Measurements from ENCODE around the gene AOX1.
"Not testable (repeated sequence)": the region's sequence is repeated elsewhere in the genome, so short reads cannot be mapped to it uniquely, and the experiment has no call there.

Gene AOX1

DNA sequence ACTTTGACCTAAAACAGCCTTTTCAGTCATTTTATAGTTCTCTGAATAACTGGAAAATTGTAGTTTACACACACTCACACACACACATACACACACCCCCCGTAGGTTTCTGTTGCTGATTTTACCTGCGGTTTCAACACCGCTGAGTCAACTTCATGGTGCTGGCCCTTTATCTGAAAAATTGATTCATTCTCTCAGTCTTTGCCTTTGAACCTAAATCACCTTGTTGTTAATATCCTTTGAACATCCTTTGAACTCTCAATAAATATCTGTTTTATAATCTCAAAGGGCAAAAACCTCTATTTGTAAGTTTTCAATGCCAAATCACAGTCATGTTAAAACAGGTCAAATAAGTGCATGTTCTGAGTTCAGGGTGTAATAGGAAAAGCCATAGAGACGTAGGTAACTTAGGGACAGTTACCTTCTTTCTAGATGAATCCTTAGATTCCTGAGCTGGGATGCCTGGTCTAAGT, 116.9 kb downstream of the AOX1 start:
- DNase-seq (ENCODE audit: low spot score) = no peak

DNA sequence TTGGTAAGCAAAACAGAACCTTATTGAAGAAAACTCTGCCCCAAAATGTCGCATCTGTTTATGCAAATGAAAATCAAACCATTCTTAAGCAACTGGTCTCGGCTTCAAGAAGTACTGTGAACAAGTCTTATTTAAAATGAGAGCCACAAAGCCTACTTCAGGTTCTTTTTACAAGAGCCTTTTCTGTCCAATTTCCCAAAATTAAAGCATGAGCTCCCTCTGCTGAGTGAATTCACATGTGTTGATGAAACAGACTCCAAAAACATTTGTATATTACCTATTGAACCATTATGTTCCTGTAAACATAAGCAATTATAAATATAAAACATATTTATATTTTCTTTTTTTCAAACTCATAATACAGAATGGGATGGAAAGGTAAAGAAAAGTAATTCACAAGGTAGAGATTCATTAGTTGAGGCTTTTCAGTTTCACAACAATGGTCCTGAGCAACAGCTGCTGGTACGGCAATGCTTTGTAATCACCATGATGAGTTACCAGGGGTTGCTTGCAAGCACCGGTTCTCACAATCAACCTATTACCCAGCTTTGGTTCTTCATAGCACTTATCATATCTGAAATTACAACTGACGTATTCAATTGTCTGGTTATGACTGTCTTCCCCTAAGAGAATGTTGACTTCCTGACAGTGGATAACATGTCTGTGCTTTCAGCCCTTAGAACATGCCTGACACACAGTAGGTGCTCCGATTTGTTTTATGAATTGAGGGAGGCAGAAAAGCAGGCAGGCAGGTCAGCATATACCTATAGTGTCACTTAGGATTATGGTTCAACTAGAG, 117.5 kb downstream of the AOX1 start:
- peak; percentile 24 for DNase-seq (ENCODE audit: low spot score)

DNA sequence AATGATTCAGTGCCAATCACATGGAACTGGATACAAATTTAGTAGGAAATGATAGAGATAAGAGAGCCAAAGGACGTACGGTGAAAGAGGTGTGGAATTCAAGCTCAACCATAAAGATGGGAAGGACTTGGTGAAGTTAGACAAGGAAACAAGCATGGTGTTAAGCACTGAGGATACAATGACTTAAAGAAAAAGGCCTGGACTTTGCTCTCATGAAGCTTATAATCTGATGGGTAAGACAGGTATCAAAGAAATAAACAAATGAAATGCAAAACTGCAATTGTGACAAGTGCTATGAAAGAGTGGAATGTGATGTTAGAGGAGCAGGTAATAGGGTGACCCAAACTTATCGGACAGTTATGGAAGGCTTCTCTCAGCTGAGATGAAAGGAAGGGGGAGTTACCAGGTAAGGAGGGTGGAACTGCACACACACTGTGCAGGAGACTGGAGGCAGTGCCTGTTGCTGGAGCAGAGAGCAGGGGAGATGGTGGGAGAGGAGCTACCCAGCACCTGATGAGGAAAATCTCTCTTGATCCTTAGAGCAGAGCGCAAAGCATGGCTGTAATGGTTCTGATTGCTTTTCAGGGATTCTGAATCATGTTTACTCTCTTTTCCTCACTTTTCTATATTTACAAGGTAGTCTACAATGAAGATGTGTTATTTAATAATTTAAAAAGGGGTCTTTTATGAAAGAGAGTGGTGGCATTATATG, 118.3 kb downstream of the AOX1 start:
- no peak for DNase-seq (ENCODE audit: low spot score)

DNA sequence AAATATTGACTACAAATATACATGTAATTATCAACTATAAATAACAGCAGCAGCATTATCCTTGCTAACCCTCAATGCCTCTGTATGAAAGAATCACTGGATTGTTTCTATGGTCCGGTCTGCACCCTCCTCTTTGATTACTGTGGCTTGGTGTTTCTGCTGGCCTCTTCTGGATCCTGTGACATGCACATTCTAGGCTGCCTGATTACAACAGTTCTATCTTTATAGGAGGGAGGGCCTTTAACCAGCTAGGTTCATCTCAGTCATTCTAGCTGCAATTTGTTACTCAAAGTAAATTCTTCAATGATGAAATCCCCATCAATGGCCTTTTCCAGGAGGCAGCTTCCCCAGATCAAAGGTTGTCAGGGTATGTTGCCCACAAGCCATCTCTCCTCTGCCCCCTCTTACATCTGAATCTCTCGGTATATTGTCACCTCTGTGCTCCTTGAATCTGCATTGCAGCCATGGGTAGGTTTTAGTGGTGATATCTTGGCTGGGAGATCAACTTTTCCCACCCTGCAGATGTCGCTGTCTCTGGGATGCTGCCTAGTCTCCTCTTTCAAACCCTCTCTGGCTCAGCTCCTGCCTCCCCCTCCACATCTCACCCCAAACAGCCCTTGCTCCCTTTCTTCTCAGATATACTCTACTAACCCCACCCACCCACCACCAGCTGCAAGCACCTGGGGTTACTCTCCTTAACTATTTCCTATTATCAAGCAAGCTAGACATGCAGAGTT, 119.7 kb downstream of the AOX1 start:
- no peak for DNase-seq (ENCODE audit: low spot score)

DNA sequence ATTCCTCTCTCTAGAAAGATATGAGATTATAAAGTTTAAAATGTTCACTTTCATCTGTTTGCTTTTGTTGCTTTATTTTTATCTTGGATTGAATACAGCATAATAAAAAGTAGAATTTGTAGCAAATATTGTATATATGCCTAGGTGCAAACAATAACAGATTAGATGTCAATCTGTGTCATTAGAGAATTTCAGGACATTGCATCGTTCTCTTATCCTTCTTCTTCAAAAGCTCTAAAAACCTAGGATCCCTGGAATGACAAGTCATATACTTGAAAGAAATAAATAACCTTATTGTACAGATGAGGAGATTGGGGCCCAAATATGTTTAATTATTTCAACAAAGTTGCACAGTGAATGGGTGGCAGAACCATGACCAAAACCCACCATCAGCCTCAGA, 123.1 kb downstream of the AOX1 start:
- DNase-seq (ENCODE audit: low spot score) = no peak

DNA sequence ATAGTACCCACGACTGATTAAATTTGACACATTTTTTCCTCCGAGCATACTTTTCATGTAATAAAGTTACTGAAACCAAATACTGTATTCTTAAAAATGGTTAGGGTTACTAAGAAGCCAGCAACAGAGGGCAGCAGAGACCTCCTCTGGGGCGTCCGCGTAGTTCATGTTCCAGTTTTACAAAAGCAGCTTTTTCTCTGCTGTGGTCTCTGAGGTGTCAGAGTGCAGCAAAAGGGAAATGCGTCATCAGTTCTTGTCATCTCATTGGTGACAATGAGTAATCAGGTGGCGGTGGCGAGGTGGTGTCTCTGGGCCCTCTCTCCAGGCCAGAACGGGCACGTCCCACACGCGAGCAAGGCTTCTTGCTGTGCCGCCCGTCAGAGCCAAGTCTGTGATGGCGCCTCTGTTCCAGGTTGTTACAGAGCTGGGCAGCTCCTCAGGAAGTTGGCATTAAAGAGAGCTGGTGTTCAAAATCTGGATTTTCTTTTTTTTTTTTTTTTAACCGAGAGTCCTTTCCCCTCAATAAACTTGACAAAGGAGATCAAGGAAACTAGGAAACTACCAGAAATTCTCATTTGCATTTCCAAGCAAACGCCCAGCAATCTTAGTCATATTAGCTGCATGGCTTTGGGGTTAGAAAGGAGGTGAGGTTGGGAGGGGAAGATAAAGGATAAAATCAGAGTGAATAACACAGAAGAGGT, 127.3 kb downstream of the AOX1 start:
- peak; percentile 66 for DNase-seq (ENCODE audit: low spot score)

DNA sequence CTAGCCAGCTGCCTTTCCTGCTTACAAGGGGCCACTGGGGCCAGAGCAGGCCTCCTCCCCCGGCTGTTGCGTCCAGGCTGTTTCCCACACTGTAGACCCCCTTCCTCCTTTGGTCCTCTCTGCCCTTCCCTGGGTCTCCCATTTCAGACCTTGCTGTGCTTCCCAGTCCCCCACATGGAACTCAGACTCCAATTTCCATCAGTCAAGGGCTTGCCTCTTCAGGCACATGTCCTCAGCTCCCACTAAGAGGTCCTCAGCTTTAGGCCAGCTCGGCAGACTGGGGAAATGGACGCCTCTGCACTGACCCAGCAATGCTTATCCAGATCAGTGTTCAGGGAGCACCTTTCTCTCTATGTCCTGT, 127.9 kb downstream of the AOX1 start:
- no peak for DNase-seq (ENCODE audit: low spot score)

DNA sequence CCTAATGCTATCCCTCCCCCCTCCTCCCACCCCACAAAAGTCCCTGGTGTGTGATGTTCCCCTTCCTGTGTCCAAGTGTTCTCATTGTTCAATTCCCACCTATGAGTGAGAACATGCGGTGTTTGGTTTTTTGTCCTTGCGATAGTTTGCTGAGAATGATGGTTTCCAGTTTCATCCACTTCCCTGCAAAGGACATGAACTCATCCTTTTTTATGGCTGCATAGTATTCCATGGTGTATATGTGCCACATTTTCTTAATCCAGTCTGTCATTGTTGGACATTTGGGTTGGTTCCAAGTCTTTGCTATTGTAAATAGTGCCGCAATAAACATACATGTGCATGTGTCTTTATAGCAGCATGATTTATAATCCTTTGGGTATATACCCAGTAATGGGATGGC, 129.2 kb downstream of the AOX1 start:
- not testable (repeated sequence) for DNase-seq (ENCODE audit: low spot score)

DNA sequence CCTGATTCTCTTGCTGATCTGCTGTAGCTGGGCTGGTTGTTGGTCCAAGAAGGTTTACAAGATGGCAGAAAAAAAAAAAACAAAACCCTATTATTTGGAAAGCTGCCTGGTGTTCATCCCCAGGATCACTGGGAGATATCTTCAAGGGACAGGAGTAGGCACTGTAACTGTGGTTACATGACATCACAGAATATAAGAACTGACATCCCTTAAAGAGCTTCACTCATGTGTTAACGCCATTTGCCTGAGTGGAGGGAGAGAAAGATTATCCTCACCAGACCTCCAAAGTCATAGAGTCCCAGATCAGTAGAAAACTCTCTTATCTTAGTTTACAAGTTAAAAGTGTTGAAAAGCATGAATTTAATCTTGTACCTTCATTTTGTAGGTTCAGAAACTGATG, 130.6 kb downstream of the AOX1 start:
- DNase-seq (ENCODE audit: low spot score) = no peak
